NK-92 (cell line): ENCODE data around the gene FSTL1.

Experiments
- DNase-seq: peaks from one replicate; lab custom pipeline; 2025; ENCODE audit not compliant: unreplicated experiment; lab: John Stamatoyannopoulos, UW

Gene FSTL1

GRCh38 chr3:120468635-120469295 is 18.0 kb upstream of the FSTL1 start:
- no peak for DNase-seq

- DNase-seq, result no peak
These were observed 11.7 kb upstream of the FSTL1 start for GRCh38 chr3:120462409-120462959.

GRCh38 chr3:120461416-120461815 is 10.6 kb upstream of the FSTL1 start:
- no peak for DNase-seq

GRCh38 chr3:120460862-120461261 is 10.1 kb upstream of the FSTL1 start:
- DNase-seq, result no peak

- DNase-seq, result no peak
These were observed 9.5 kb upstream of the FSTL1 start for GRCh38 chr3:120460181-120460790.

- DNase-seq, result no peak
These were observed 8.4 kb upstream of the FSTL1 start for GRCh38 chr3:120459196-120459595.

GRCh38 chr3:120457827-120458226 is 7.0 kb upstream of the FSTL1 start:
- no peak for DNase-seq

GRCh38 chr3:120454076-120454689 is 3.4 kb upstream of the FSTL1 start:
- DNase-seq, result no peak

GRCh38 chr3:120452816-120453215 is 2.0 kb upstream of the FSTL1 start:
- no peak for DNase-seq

- DNase-seq, result no peak
These were observed 1.0 kb upstream of the FSTL1 start for GRCh38 chr3:120451806-120452205.

- no peak for DNase-seq
These were observed 525 bp upstream of the FSTL1 start for GRCh38 chr3:120451272-120451761.

- no peak for DNase-seq
These were observed 842 bp downstream of the FSTL1 start for GRCh38 chr3:120449701-120450599.

GRCh38 chr3:120449251-120449650 is 1.5 kb downstream of the FSTL1 start:
- DNase-seq, result no peak

- no peak for DNase-seq
These were observed 2.0 kb downstream of the FSTL1 start for GRCh38 chr3:120448756-120449155.

GRCh38 chr3:120446891-120447668 is 3.7 kb downstream of the FSTL1 start:
- DNase-seq, result no peak

- DNase-seq, result no peak
These were observed 5.1 kb downstream of the FSTL1 start for GRCh38 chr3:120445654-120446053.

- DNase-seq, result no peak
These were observed 7.1 kb downstream of the FSTL1 start for GRCh38 chr3:120443626-120444123.

GRCh38 chr3:120442975-120443517 is 7.7 kb downstream of the FSTL1 start:
- no peak for DNase-seq

- no peak for DNase-seq
These were observed 9.0 kb downstream of the FSTL1 start for GRCh38 chr3:120441776-120442175.

GRCh38 chr3:120440762-120441161 is 10.0 kb downstream of the FSTL1 start:
- no peak for DNase-seq
